Activated naive CD8-positive, alpha-beta T cell treated with anti-CD3 and anti-CD28 coated beads, Interleukin-2, amount 10 ng/mL, durations not matched to agents 7 days and 5 days (primary cell): Measurements from ENCODE around the gene MACROH2A1. TPM values are rescaled to one million over a fixed set of nuclear protein-coding genes. Genes with fewer than 3 reads are reported as not detected.

Experiments
- ATAC-seq: fragments of 150-1000 bp; cut with Tn5 transposase; one replicate; pipeline ENCODE4 v1.10.0; 2021; ENCODE audit warnings: low read depth, moderate library complexity
- POLR2A ChIA-PET: fragments of 350-600 bp; sonication (Branson Sonifier 250); formaldehyde crosslinking; loops from one replicate; lab custom pipeline; 2021; ENCODE audit warnings: antibody characterized with exemption; lab: Charles Lee
- DNase-seq: peaks from one replicate; pipeline ENCODE4 v3.0.0; 2021
- H3K27ac Mint-ChIP-seq: one replicate; pipeline ENCODE4 v1.8.0; 2022; ENCODE audit warnings: mild to moderate bottlenecking, mixed read lengths
- H3K27me3 Mint-ChIP-seq: one replicate; pipeline ENCODE4 v1.8.0; 2022; ENCODE audit warnings: mild to moderate bottlenecking, moderate library complexity, mixed read lengths
- H3K36me3 Mint-ChIP-seq: one replicate; pipeline ENCODE4 v1.8.0; 2021; ENCODE audit warnings: mild to moderate bottlenecking, mixed read lengths
- H3K4me1 Mint-ChIP-seq: one replicate; pipeline ENCODE4 v1.8.0; 2021; ENCODE audit warnings: mixed read lengths
- H3K4me3 Mint-ChIP-seq: one replicate; pipeline ENCODE4 v1.8.0; 2022; ENCODE audit warnings: mild to moderate bottlenecking, moderate library complexity, mixed read lengths
- H3K9me3 Mint-ChIP-seq: one replicate; pipeline ENCODE4 v1.8.0; 2021; ENCODE audit warnings: mixed read lengths
- total RNA-seq, 2 experiments: library from RNA; stranded (reverse); gene quantifications; one replicate each; pipeline ENCODE4 v1.2.3, GENCODE V29; 2021

MACROH2A1 gene
- 100 to 1,000 TPM; 253 to 258 TPM for total RNA-seq

DNA sequence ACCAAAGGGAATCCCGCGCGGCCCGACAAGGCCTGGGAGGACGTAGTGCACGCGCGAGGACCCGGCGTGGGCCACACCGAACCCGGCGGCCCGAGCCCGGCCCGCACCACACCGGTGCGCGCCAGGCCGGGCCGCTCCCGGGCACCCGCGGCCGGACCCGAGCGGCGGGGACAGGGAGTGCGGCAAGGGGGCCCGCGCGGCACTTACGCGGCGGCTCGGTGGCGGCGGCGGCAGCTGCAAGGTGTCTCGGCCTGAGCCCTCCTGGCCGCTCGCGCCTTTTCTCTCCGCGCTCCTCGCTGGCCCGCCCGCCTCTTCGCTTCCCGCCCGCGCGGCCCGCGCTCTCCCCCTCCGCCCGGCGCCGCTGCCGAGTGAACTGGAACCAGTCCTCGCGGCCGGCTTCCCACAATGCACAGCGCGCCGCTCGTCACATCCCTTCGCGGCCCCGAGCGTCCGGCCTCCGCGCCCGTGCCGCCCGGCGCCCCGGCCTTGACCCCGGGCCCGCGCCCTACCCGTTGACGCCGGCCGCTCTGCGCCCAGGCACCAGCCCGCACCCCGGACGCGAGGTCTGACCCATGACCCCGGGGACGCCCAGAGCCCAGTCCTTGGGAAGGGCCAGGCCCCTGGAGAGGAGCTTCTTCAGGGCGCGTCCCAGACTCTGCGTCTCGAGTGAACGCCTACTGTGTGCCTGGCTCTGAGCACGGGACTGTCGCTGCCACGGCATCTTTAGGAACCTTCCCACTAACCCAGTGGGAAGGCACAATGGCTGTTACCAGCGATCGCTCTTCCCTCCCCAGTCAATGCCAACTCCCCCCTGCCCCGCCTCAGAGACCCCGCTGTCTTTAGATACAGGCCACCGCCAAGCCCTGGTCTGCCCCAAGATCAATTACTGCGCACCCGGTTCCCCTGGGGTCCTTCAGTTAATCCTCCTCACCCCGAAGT, at the start of gene MACROH2A1:
MACROH2A1 (minus strand) TSS at position 377 of the 939 bp plus-strand sequence. CDS start 10,138 bp downstream, outside the sequence.
- peak within 1 kb of the TSS; percentile 90 for H3K4me3 Mint-ChIP-seq
- peaks cover 12% of the 10 kb centered on the region for H3K27me3 Mint-ChIP-seq
- H3K4me1 Mint-ChIP-seq, result peaks cover 37% of the 10 kb centered on the region
- DNase-seq, result peak; percentile 91
- peaks cover 13% of the 10 kb centered on the region for H3K36me3 Mint-ChIP-seq
- peak; percentile 89 for ATAC-seq
- H3K27ac Mint-ChIP-seq, result peak within 1 kb of the TSS; percentile 91
- no peaks in the 10 kb centered on the region for H3K9me3 Mint-ChIP-seq
- POLR2A ChIA-PET, result interaction anchor here (0.7 to 2.1 kb wide), 5 partner anchors 15 to 26 kb away, joined by 3 to 17 read pairs (median 3); no protein-coding TSS in a partner anchor

DNA sequence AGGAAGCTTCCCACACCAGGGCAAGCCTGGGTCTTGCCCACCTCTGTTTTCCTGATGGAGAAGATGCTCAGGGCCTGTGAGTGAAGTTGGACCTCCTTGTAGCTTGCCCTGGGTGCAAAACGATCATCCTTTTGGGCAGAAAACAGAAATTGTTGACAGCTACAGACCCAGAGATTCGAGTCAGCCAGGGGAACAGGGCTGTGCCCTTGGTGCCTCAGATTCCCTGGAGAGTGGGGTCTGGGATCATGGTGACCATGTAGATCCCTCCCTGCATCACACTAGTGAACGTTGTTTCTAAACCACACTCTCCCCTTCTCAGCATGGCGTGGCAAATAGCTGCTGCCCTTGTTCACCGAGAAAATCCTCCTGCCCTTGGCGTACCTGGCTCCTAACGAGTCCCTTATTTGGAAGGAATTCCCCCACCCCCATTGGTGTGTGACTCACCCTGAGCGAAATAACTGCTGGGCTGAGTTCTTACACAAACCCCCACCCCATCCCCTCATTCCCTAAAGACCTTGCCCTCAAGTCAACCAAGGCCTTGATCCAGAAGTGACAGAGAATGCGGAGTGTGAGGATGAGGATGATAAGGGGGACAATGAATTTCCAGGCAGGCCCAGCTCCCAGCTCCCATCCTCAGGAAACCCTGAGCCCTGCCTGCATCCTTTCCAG, 49.2 kb upstream of the MACROH2A1 start:
- POLR2A ChIA-PET, result no interaction called here
- peaks cover 7% of the 10 kb centered on the region for H3K27me3 Mint-ChIP-seq
- H3K36me3 Mint-ChIP-seq, result no peaks in the 10 kb centered on the region
- H3K4me1 Mint-ChIP-seq, result no peaks in the 10 kb centered on the region
- H3K27ac Mint-ChIP-seq, result no peak overlapping the region
- H3K9me3 Mint-ChIP-seq, result no peaks in the 10 kb centered on the region
- no peak for DNase-seq
- H3K4me3 Mint-ChIP-seq, result no peak overlapping the region
- ATAC-seq, result no peak

DNA sequence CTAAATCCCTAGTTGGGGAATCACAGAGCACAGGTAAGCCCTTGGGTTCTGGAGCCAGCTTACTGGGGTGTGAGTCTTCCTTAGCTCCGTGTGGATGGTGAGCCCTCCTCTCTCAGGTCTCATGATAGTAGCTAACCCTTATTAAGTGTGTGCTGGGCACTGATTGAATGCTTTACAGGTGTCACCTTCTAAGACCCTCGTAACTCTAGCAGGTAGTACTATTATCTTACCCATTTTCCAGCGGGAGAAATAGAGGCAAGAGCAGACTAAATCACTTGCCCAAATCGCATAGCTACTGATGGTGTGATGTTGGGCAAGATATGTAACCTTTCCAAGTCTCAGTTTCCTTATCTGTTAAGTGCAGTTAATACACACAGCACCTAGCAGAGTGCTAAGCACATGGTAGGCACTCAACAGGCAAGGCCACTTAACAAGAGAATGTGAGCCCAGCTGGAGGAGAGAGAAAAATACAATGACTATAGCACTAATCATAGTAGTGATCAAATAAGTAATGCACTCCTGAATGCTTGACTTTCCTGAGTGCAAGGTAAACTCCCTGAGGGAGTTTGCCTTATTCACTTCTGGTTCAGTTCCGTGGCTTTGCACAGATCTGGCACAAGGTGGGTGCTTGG, 48.4 kb upstream of the MACROH2A1 start, which contains the start of gene DCANP1:
DCANP1 (minus strand) TSS at position 51 of the 632 bp plus-strand sequence. CDS start 240 bp downstream, outside the sequence.
- no peak for DNase-seq
- H3K4me1 Mint-ChIP-seq, result no peaks in the 10 kb centered on the region
- no peak within 1 kb of the TSS for H3K27ac Mint-ChIP-seq
- H3K4me3 Mint-ChIP-seq, result no peak within 1 kb of the TSS
- H3K36me3 Mint-ChIP-seq, result no peaks in the 10 kb centered on the region
- H3K9me3 Mint-ChIP-seq, result no peaks in the 10 kb centered on the region
- ATAC-seq, result no peak
- POLR2A ChIA-PET, result no interaction called here
- peaks cover 8% of the 10 kb centered on the region for H3K27me3 Mint-ChIP-seq

DNA sequence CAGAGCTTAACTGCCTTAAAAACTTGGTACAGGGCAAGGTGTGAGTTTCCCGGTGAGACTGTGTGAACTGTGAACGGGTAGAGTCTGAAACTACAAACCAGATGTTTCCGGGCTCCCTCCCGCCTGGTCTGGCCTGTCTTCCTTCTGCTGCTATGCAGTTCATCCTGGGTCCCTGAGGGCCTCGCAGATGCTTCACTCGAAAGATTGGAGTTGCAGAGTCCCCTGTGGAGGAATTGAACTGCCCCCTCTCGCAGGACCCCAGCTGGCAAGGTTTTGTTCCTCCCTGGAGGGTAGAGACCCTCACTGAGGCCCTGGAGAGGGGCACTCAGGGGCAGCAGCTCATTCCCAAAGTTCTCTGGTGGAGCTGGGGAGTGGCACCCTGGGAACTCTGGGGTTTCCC, 47.6 kb upstream of the MACROH2A1 start:
- H3K4me3 Mint-ChIP-seq, result no peak overlapping the region

DNA sequence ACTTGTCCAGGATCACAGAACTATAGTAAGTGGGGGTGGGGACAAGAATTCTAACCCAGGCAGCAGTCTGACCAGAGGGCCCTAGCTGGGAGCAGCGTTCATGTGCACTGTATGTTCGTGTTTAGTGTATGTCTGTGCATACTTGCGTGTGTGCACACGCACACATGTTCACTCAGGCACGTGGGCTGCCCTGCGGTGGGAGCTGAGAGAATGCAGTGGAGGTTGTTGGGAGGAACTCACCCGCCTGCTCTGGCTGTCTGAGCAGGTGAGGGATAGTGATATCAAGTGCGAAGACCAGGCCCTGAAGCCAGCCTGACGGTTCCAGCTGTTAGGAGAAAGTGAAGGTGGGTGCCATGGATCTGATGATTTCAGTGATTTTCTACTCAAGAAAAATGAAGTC, 47.2 kb upstream of the MACROH2A1 start:
- POLR2A ChIA-PET, result no interaction called here
- Mint-ChIP-seq H3K4me3 (no peak overlapping the region), H3K4me1 (peaks cover 3% of the 10 kb centered on the region), H3K36me3 (no peaks in the 10 kb centered on the region), H3K27ac (no peak overlapping the region), H3K27me3 (peaks cover 5% of the 10 kb centered on the region), H3K9me3 (no peaks in the 10 kb centered on the region)
- ATAC-seq, result no peak
- no peak for DNase-seq

More for the DNA sequence above, 47.6 kb upstream of the MACROH2A1 start:
- Mint-ChIP-seq H3K27ac (no peak overlapping the region), H3K4me1 (peaks cover 2% of the 10 kb centered on the region), H3K36me3 (no peaks in the 10 kb centered on the region), H3K9me3 (no peaks in the 10 kb centered on the region), H3K27me3 (peaks cover 7% of the 10 kb centered on the region)
- ATAC-seq (no peak), DNase-seq (no peak)
- POLR2A ChIA-PET, result no interaction called here

DNA sequence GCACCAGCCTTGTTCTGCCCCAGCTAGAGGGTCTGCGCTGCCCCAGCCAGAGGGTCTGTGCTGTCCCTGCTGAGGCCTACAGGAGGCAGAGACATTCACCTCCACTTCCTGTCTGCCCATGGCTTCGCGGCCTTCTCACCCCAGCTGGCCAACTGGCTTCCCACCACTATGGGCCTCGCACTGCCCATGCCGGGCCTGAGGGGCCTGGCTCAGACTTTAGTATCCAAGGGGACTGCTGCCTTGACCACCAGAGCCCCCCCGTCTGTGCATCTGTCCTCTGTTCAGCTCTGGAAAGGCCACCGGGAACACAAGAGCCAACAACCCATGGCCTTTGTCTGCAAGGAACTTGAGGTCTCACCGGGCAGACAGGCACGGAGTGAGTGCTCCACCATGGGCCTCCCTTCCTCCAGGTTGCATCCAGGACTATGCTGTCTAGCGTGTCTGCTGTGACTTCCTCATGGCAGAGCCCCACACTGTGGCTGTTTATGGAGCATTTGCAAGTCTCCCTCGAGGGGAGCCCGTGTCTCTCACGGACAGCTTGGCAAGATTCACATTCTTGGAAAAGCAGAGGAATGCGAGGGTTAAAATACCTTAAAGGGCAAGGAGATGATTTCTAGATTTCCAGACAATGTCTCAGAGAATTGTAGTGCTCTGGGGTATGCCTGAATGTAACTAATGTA, 46.4 kb upstream of the MACROH2A1 start:
- Mint-ChIP-seq H3K27me3 (peaks cover 2% of the 10 kb centered on the region), H3K4me3 (no peak overlapping the region), H3K36me3 (no peaks in the 10 kb centered on the region), H3K9me3 (no peaks in the 10 kb centered on the region), H3K4me1 (peaks cover 4% of the 10 kb centered on the region), H3K27ac (no peak overlapping the region)
- POLR2A ChIA-PET, result no interaction called here
- DNase-seq, result no peak
- no peak for ATAC-seq

DNA sequence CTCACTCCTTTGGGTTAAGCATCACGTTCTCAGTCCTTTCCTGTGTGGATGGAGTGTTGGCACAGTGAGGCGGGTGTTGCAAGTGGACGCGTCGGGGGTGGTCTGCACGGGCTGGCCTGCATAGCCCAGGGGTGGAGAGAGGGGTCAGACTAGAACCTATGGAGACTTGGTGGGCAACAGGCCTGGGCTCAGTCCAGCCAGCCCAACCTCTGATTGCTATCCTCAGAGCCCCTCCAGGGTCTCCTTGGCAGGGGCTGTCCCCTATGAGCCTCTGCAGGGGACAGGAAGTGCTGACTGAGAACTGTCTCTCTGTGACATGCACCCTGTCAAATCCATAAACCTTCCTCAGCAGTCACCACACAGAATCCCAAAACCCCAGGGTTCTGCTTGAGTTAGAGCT, 45.9 kb upstream of the MACROH2A1 start:
- POLR2A ChIA-PET, result no interaction called here
- no peak overlapping the region for H3K4me3 Mint-ChIP-seq
- H3K27me3 Mint-ChIP-seq, result peaks cover 2% of the 10 kb centered on the region
- no peak for ATAC-seq
- no peak for DNase-seq
- no peak overlapping the region for H3K27ac Mint-ChIP-seq
- peaks cover 4% of the 10 kb centered on the region for H3K4me1 Mint-ChIP-seq
- H3K9me3 Mint-ChIP-seq, result no peaks in the 10 kb centered on the region
- H3K36me3 Mint-ChIP-seq, result no peaks in the 10 kb centered on the region

DNA sequence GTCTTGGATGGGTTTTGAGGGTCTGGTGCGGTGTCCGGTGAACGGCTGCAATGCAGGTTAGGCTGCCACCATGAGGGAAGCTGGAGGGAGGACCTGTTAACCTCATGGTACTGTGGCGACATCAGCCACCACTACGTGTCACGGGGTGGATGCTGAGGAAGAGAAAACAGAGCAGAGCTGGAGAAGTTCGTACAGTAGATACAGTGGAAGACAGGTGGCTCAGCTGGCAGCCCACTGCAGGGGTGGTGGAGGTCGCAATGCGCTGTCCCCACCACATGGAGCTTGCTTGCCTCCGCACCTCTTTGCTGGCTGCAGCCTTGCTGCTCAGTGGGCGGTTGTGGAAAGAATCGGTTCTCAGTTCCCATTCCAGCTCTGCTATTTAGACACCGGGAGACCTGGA, 45.3 kb upstream of the MACROH2A1 start:
- Mint-ChIP-seq H3K4me3 (no peak overlapping the region), H3K9me3 (no peaks in the 10 kb centered on the region), H3K4me1 (peaks cover 4% of the 10 kb centered on the region), H3K36me3 (no peaks in the 10 kb centered on the region), H3K27ac (no peak overlapping the region), H3K27me3 (peaks cover 2% of the 10 kb centered on the region)
- POLR2A ChIA-PET, result no interaction called here
- ATAC-seq (no peak), DNase-seq (no peak)

DNA sequence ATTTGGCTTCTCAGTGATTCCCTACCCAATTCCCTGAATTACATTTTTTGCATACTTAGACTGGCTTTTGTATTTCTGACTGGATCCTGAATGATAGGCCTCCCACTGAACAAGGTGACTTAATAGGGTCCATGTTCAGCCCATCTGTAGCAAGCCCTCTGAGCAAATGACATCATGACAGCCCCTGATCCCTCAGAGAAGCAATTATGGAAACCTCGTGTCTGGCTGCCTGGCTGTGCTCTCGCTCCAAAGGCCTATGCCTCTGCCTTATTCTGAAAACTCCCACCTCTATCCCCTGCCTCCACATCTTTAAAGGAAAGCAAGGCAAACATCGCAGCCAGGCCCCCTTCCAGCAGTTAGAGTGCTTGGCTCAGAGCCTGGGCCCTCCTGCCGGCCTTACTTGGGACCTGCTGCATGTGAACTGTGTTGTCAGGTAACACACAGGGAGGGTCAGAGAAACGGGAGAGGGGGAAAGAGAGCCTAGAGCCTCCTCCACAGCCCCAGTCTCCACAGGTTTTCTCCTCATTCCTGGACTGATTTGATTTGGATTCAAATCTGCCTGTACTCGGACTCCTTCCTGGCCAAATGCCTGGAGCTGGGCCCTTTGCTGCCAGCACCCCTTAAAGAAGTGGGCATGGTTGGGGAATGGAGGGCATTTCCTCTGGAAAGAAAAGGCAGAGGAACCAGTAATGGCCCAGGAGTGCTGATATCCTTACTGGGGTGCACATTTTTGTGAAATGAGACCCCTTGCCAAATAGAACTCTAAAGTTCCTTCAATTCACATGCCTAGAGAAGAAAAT, 44.3 kb upstream of the MACROH2A1 start:
- H3K36me3 Mint-ChIP-seq, result no peaks in the 10 kb centered on the region
- no peaks in the 10 kb centered on the region for H3K9me3 Mint-ChIP-seq
- no peak overlapping the region for H3K4me3 Mint-ChIP-seq
- peaks cover 6% of the 10 kb centered on the region for H3K27me3 Mint-ChIP-seq
- DNase-seq (no peak), ATAC-seq (no peak)
- H3K27ac Mint-ChIP-seq, result no peak overlapping the region
- H3K4me1 Mint-ChIP-seq, result peaks cover 4% of the 10 kb centered on the region
- POLR2A ChIA-PET, result no interaction called here

DNA sequence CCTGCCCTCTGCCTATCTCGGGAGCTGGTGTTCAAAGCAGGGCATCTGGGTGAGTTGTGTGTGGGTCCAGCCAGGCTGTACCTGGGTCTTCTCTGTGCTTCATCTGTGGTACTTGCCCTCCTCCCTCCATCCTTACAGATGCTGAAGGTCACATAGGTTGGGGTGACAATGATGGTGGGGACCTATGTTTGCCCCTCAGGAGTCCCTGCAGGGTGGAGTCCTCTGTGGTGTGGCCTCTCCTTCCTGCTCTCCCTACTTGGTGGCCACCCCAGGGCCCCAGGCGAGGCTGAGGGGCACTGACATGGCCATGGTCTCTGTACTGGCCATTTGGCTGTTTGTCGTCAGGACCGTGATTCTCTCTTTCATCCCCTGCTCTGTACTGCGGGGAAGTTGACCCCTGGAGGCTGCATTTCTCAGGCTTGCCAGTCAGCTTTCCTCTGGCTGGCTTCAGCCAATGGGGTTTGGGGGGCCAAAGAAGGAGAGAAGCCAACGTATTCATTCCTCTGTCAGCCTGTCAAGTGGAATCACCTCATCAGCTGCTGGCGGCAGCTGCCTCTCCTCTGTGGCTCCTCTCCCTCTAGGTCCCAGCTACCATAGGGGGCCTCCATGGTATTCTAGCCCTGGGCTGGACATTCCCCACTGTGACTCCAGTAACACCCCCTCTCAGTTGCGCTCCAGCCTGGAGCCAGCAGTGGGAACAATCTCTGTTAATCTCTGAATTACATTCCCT, 43.6 kb upstream of the MACROH2A1 start:
- H3K4me3 Mint-ChIP-seq, result no peak overlapping the region
- peaks cover 4% of the 10 kb centered on the region for H3K4me1 Mint-ChIP-seq
- peaks cover 7% of the 10 kb centered on the region for H3K27me3 Mint-ChIP-seq
- no peaks in the 10 kb centered on the region for H3K36me3 Mint-ChIP-seq
- POLR2A ChIA-PET, result no interaction called here
- DNase-seq (no peak), ATAC-seq (no peak)
- H3K9me3 Mint-ChIP-seq, result no peaks in the 10 kb centered on the region
- no peak overlapping the region for H3K27ac Mint-ChIP-seq

DNA sequence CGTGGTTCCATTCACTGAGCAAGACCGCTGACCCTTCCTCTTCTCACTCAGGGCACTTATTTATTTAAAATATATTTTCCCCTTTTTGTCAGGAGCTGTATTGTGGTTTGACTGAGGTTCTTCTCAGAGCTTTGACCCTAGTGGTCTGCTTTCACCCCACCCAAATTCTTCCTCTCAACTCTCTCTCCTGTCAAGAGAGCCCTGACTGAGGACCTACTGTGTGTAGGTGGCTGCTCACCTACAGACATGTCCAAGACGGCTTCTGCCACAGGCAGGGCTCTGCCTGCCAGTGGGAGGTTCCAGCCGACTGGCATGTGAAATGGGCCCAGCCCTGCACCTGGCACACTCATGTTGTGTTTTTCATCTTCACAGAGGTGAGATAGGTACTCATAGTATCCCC, 42.9 kb upstream of the MACROH2A1 start:
- ATAC-seq (no peak), DNase-seq (no peak)
- Mint-ChIP-seq H3K9me3 (no peaks in the 10 kb centered on the region), H3K4me1 (peaks cover 6% of the 10 kb centered on the region), H3K27ac (no peak overlapping the region), H3K36me3 (no peaks in the 10 kb centered on the region), H3K4me3 (no peak overlapping the region), H3K27me3 (peaks cover 7% of the 10 kb centered on the region)
- POLR2A ChIA-PET, result no interaction called here

DNA sequence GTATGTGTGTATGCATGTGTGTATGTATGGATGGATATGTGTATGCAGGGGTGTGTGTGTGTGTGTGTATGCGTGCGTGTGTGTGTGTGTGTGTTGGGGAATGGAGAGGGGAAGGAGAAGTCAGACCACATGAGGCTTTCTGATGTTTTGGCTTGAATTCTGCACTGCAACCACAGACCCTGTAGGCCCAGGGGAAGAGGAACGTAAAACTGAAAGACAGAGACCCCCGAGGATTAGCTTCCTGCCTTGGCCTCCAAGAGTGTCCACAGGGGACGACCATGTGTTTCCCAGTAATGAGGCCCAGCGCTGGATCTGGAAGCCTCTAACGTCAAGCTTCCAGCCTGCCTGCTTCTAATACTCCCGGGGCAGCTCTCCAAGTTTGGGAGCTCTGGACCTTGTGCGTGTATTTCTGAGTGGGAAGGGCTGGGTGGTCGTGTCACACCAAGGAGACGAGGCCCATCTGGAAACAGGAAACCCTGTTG, 42.4 kb upstream of the MACROH2A1 start:
- Mint-ChIP-seq H3K36me3 (no peaks in the 10 kb centered on the region), H3K27me3 (peaks cover 7% of the 10 kb centered on the region), H3K4me3 (no peak overlapping the region), H3K4me1 (peaks cover 6% of the 10 kb centered on the region), H3K27ac (no peak overlapping the region), H3K9me3 (no peaks in the 10 kb centered on the region)
- POLR2A ChIA-PET, result no interaction called here
- ATAC-seq, result no peak
- no peak for DNase-seq
